Measurements from ENCODE around the gene HS2ST1. TPM values are rescaled to one million over a fixed set of nuclear protein-coding genes. Genes with fewer than 3 reads are reported as not detected.
A peak's percentile ranks its signal among the peaks of the same experiment; 100 is the strongest.
"Not testable (repeated sequence)": the region's sequence is repeated elsewhere in the genome, so short reads cannot be mapped to it uniquely, and the experiment has no call there.

Gene HS2ST1
- total RNA-seq, 4 donors from 2014 or later, result 4.6 to 53.5 (median 15.5) TPM

DNA sequence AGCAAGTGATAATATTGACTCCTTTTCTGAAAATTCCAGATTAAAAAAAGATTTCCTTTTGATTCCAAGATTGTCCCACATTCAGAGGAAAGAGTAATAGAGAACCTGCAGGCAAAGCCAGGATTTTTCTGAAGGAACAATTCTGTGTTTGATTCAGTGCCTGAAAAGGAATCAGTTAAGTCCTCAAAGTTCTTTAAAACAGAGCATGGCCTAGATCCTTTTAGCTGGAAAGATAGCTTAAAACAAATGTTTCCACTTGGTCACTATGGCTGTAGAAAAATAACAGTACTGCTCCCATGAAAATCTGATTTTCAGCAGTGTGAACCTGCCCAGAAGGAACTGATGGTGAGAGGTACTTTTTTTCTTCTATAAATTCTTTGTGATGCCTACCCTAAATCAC, 41.8 kb downstream of the HS2ST1 start:
- Histone ChIP-seq H3K27me3 (no peaks in the 10 kb centered on the region), H3K27ac (no peak overlapping the region), H3K9me3 (no peaks in the 10 kb centered on the region), H3K4me3 (no peak overlapping the region), H3K4me1 (no peaks in the 10 kb centered on the region), H3K36me3 (no peaks in the 10 kb centered on the region)
- TF ChIP-seq POLR2A (IDR thresholded peaks at IDR 0.05), result no peak
- TF ChIP-seq, protein P1, sequence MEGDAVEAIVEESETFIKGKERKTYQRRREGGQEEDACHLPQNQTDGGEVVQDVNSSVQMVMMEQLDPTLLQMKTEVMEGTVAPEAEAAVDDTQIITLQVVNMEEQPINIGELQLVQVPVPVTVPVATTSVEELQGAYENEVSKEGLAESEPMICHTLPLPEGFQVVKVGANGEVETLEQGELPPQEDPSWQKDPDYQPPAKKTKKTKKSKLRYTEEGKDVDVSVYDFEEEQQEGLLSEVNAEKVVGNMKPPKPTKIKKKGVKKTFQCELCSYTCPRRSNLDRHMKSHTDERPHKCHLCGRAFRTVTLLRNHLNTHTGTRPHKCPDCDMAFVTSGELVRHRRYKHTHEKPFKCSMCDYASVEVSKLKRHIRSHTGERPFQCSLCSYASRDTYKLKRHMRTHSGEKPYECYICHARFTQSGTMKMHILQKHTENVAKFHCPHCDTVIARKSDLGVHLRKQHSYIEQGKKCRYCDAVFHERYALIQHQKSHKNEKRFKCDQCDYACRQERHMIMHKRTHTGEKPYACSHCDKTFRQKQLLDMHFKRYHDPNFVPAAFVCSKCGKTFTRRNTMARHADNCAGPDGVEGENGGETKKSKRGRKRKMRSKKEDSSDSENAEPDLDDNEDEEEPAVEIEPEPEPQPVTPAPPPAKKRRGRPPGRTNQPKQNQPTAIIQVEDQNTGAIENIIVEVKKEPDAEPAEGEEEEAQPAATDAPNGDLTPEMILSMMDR (IDR thresholded peaks at IDR 0.05), result no peak
- intact Hi-C loops (cut with DNase I; ENCODE audit: low total_unique reads), result no loop called here
- DNase-seq, result no peak

DNA sequence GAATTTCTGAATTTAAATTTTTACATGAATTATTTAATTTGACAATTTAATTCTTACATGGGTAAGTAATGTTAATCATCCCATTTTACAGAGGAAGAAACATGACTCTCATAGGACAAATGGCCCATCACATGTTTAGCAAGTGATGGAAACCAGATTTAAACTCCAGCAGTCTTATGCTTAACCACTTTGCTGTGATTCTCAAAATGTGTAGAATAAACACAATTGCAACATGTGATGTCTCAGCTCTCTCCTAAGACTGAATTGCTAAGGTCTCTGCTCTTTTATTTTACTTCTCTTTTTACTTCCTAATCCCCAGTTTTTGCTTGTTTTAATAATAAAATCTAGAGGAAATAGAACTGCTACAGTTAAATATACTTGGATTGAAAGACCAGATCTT, 42.8 kb downstream of the HS2ST1 start:
- H3K4me3 ChIP-seq, result no peak overlapping the region
- TF ChIP-seq, protein P1 (IDR thresholded peaks at IDR 0.05), result no peak
- no peak for TF ChIP-seq POLR2A (IDR thresholded peaks at IDR 0.05)
- DNase-seq, result no peak
- no peaks in the 10 kb centered on the region for H3K36me3 ChIP-seq
- intact Hi-C loops (cut with DNase I; ENCODE audit: low total_unique reads), result no loop called here
- H3K4me1 ChIP-seq, result no peaks in the 10 kb centered on the region
- no peaks in the 10 kb centered on the region for H3K27me3 ChIP-seq
- no peaks in the 10 kb centered on the region for H3K9me3 ChIP-seq
- no peak overlapping the region for H3K27ac ChIP-seq

DNA sequence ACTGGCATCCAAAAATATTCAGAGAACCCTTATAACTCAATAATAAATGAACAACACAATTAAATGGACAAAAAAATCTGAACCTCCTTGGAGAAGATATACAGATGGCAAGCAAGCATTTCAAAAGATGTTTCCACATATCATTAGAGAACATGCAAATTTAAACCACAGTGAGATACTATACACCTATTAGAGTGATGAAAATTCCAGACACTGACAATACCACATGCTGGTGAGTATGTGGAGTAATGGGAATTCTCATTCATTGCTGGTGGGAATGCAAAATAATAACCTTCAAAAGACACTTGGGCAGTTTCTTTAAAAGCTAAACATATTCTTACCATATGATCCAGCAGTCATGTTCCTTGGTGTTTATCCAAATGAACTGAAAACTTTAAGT, 46.1 kb downstream of the HS2ST1 start:
- intact Hi-C loops (cut with DNase I; ENCODE audit: low total_unique reads), result no loop called here
- Histone ChIP-seq H3K4me3 (no peak overlapping the region), H3K4me1 (no peaks in the 10 kb centered on the region)

DNA sequence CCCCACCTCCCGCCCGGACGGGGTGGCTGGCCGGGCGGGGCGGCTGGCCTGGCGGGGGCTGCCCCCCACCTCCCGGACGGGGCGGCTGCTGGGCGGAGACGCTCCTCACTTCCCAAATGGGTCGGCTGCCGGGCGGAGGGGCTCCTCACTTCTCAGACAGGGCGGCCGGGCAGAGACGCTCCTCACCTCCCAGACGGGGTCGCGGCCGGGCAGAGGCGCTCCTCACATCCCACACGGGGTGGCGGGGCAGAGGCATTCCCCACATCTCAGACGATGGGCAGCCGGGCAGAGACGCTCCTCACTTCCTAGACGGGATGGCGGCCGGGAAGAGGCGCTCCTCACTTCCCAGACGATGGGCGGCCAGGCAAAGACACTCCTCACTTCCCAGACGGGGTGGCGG, 49.4 kb downstream of the HS2ST1 start:
- H3K36me3 ChIP-seq; H3K27ac ChIP-seq; H3K4me1 ChIP-seq; H3K9me3 ChIP-seq; H3K4me3 ChIP-seq; DNase-seq; H3K27me3 ChIP-seq; intact Hi-C loops (cut with DNase I; ENCODE audit: low total_unique reads): not testable (repeated sequence)

More for the DNA sequence above, 46.1 kb downstream of the HS2ST1 start:
- TF ChIP-seq POLR2A (IDR thresholded peaks at IDR 0.05), result no peak
- TF ChIP-seq, protein P1 (IDR thresholded peaks at IDR 0.05), result no peak
- Histone ChIP-seq H3K27me3 (no peaks in the 10 kb centered on the region), H3K27ac (no peak overlapping the region), H3K9me3 (no peaks in the 10 kb centered on the region), H3K36me3 (no peaks in the 10 kb centered on the region)
- no peak for DNase-seq

DNA sequence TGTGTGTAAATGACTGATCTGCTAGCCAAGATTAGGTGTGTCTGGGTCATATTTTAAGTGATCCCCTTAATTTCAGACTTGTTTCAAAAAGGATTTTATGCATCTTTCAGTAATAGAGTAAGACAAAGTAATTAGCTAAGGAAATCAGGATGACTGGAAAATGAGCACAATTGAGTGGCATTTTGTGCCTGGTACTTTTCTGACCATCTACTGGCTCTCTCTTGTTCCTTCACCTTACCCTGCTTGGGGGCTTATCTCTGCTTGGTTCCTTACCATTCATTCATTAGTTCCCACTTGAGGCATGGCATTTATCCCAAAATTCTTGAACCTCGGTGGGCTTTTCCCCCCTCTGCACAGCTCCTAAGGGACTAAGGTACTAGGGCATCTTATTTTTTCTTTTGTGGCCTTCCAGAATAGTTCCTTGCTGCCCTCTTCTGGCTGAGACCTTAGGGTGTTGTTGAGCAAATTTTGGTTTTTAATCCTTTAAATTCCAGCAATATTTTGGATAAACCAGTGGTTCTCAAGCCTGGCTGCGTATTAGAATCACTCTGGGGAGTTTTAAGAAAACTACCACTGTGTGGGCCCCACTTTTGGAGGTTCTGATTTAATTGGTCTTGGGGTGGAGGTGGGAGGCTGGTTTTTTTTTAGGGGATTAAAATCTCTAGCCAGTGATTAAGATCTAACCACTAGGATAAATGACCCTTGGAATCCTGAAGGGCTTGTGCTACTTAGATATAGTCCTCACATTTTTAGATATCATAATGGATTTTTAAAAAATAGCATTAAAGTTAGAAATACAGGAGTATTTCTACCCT, 50.8 kb downstream of the HS2ST1 start:
- H3K27me3 ChIP-seq, result no peaks in the 10 kb centered on the region
- no peak overlapping the region for H3K27ac ChIP-seq
- no peak for DNase-seq
- intact Hi-C loops (cut with DNase I; ENCODE audit: low total_unique reads), result no loop called here
- H3K9me3 ChIP-seq, result no peaks in the 10 kb centered on the region
- H3K4me3 ChIP-seq, result no peak overlapping the region
- TF ChIP-seq, protein P1 (IDR thresholded peaks at IDR 0.05), result peak; percentile 45 to 66 (median 57)
- no peak for TF ChIP-seq POLR2A (IDR thresholded peaks at IDR 0.05)
- H3K36me3 ChIP-seq, result no peaks in the 10 kb centered on the region
- no peaks in the 10 kb centered on the region for H3K4me1 ChIP-seq

Data from uterus (tissue), 4 donors.